Activated gamma-delta T cell (primary cell): Measurements from ENCODE around the gene CACNG4.

ENCODE experiments used
- DNase-seq: peaks from one replicate; lab custom pipeline; 2025; lab: John Stamatoyannopoulos, UW

The CACNG4 gene

GRCh38 chr17:67059372-67059771 lies 94.9 kb downstream of the CACNG4 start:
- DNase-seq = no peak

- DNase-seq = no peak
Measured at GRCh38 chr17:67063141-67063540, 98.6 kb downstream of the CACNG4 start.

GRCh38 chr17:67066717-67067116 lies 102.2 kb downstream of the CACNG4 start:
- no peak for DNase-seq

- DNase-seq = no peak
Measured at GRCh38 chr17:67067571-67068482, 103.3 kb downstream of the CACNG4 start.

DNA sequence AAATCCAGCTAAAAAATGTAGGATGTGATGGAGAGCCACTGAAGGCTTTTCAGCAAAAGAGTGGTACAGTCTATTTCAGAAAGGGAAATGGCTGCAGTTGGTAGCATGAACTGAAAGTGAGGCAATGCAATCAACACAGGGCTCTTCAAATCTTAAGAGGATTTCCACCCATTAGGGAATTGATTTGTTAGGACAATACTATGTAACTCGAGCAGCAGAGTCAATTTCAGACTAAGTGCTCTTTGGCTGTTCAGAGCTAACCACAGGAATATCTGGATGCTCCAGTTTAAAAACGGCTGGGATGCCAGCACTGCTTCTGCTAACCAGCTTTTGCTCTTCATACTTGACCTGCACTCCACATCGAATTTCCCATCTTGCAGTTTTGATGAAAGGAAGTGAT lies 104.5 kb downstream of the CACNG4 start:
- no peak for DNase-seq

GRCh38 chr17:67069603-67070136 lies 105.2 kb downstream of the CACNG4 start:
- DNase-seq = no peak

DNA sequence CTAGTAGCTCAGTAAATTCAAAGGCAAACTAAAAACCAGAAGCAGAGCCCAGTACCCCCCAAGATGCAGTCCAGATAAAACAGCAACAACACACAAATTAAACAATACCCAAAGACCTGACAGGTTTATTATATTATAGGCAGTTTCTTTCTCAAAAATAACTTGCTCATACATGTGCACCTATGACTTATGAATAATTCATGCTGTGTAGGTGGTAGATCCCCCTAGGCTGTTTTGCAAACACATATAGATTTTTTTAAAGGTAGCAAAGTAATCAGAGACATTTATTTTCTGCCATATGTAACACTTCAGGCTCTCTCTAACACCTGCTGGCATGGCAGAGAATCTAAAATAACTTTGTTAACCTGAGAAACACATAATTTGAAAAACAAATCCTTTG lies 107.1 kb downstream of the CACNG4 start:
- no peak for DNase-seq

GRCh38 chr17:67072885-67073284 lies 108.4 kb downstream of the CACNG4 start:
- no peak for DNase-seq

GRCh38 chr17:67074781-67075180 lies 110.3 kb downstream of the CACNG4 start:
- DNase-seq = no peak

GRCh38 chr17:67076290-67076689 lies 111.8 kb downstream of the CACNG4 start:
- DNase-seq = no peak

- DNase-seq = no peak
Measured at GRCh38 chr17:67078292-67078691, 113.8 kb downstream of the CACNG4 start.

- no peak for DNase-seq
Measured at GRCh38 chr17:67079491-67079890, 115.0 kb downstream of the CACNG4 start.

DNA sequence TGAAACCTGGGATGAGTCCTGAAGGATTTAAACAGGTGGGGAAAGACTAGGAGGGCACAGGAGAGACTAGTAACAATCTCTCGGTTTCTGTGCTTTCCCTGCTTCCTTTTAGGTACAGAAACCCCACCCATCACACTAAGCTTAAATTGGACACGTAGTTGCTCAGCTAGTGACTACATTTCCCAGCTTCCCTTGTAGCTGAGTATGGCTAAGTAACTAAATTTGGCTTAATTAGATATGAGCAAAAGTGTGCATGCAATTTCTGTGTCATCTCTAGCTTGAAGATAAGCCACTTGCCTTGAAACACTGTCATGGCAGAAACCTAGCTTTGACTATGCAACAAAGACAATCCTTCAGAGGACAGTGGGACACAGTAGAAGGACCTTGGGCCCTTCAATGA lies 116.3 kb downstream of the CACNG4 start:
- no peak for DNase-seq

- DNase-seq = no peak
Measured at GRCh38 chr17:67082107-67082506, 117.6 kb downstream of the CACNG4 start.
